GM12873 (cell line): ENCODE measurements around the gene CDC27.

Source experiments
- CTCF ChIP-seq: IDR thresholded peaks from 2 replicates; pipeline ENCODE4 v1.5.1; 2012; ENCODE audit warnings: low read depth, mild to moderate bottlenecking, moderate library complexity, low read length, control low read depth; ENCODE audit not compliant: insufficient read depth; ENCODE audit errors: missing control alignments

CDC27 gene

DNA sequence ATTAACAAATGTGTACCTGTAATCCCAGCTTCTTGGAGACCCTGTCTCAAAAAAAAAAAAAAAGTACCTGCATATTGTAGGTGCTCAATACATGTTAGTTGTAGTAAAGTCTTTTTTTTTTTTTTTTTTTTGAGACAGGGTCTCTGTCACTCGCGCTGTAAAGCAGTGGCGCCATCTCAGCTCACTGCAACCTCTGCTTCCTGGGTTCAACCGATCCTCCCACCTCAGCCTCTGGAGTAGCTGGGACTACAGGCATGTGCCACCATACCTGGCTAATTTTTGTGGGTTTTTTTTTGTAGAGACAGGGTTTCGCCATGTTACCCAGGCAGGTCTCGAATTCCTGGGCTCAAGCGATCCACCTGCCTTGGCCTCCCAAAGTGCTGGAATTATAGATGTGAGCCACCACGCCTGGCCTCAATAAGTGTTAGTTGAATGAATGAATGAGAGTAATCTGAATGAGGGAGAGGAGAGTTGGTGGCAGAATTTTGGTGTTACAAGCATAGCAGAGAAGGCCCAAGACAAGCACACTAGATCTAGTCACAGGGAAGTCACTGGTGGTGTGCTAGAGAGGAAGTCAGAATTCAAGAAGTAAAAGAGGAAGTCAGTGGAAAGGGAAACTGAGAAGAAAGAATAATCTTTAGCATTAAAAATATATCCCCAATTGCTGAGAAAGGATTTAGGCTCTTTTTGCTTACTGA is 10.7 kb upstream of the CDC27 start:
- TF ChIP-seq CTCF, result no peak

DNA sequence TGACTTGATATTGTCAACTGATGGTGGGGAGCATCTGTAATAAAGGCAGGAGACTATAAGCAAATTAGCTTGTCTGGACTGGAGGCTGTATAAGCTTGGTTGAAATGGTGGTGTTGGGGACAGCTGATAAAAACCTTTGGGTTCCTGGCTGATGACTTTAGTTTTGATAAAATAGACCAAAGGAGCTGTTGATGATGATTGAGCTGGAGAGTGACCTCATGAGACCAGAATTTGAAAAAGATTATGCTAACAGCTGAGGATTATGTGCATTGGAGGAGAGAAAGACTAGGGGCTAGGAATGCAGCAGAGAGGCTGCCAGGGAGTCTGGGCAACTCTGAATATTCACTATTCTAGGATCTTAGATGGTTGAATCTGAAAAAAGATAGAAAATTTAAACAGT is 8.7 kb upstream of the CDC27 start:
- no peak for TF ChIP-seq CTCF

- no peak for TF ChIP-seq CTCF
Measured at GRCh38 chr17:47193931-47194511, 4.9 kb upstream of the CDC27 start.

- TF ChIP-seq CTCF, result no peak
Measured at GRCh38 chr17:47192554-47192953, 3.5 kb upstream of the CDC27 start.

DNA sequence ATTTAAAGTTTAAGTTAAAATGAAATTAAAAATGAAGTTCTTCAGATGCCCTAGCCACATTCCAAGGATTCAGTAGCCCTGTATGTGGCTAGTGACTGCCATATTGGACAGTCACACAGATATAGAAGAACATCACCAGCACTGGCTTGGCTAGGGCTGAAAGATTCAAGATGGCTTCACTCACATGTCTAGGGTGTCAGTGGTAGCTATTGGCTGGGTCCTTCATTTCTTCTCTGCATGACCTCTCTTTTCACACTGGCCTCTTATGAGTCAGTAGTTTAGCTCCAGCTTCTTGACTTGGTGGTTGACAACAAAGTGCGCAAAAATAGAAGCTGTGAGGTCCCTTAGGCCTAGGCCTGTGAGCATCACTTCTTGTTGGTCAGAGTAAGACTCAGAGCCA is 1.7 kb upstream of the CDC27 start:
- TF ChIP-seq CTCF, result no peak

DNA sequence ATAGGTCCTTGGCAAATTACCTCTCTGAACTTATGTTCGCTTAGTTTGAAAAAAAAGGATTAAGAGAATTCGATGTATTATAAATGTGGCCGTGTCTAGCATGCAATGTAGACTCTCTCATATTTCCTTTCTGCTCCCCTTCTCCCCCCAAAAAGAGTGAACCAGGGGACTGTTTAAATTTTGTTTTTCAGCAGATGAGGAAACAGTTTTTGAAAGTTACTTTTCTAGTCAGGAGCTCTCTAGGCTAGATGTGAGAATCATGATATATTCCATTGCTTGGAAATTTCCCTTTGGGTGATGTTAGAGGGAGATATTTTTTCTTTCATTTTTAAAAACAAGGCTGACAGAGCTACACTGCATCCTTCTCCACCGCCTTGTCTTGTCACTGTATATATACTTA is 1.1 kb upstream of the CDC27 start:
- no peak for TF ChIP-seq CTCF

DNA sequence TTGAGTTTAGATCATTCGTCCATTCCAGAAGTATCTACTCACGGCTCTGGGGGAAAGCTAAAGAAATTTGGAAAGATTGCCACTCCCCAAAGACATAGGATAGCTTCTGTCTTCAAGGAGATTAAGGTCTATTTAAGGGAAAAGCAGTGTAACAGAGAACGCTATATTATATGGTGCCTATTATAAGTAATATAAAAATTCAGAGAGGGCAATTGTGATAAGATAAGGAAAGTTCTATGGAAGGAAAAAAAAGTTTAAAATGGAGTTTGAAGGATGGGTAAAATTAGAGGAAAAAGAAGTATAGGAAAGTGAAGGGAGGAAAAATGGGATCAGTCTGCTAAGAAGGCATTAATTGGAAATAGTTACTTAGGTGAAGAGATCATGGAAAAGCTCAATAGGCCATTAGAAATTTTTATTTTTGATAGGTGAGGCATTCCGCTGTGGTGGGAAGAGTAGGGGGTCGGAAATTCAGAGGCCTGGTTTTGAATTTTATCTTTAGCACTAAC is 690 bp upstream of the CDC27 start:
- TF ChIP-seq CTCF, result no peak
